ENCODE data around the gene PTPA. TPM values are rescaled to one million over a fixed set of nuclear protein-coding genes. Genes with fewer than 3 reads are reported as not detected.

The PTPA gene
- total and polyA plus RNA-seq, 2 donors (not counting 3 experiments of a cell fraction or from before 2014, with no cell fraction given) = 97.7 to 121 TPM

DNA sequence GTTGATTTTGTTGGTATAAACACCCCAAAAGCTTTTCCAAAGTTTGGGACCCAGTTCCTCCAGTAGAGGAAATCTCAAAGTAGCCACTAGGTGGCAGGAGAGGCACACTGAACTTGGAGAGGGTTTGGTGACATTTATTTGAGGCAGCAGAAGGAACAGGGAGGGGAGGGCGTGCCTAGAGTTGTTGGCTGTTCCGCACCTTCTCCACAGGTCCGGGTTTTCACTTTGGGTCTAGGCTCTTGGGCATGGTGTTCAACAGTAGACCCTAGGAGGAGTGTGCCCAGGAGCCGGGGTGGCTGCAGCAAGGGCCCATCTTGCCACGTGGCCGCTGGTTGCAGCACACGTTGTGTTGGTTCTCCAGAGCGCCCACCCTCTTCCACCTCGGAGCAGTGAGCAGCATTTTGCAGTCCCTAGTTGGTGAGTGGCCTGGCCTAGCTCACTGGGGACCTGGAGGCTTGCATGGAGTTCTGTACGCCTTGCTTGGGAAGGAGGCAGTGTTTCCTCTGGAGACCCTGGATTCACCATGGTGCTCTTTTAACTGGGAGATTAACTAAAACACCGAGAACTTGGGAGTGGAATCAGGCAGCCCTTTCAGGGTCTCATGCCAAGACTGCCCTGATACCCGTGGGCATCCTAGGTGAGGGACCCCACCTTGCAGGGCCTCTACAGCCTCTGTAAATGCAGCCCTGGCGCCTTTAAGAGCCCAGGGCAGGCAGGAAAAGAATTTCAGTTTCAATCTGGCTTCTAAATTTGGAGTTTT is 28.2 kb downstream of the PTPA start:
- H3K9me3 ChIP-seq (replicated peaks; ENCODE audit: control insufficient read depth, insufficient read depth, low read length) = no peaks in the 10 kb centered on the region
- CTCF ChIA-PET = interaction anchor here (0.6 to 9.5 kb wide), 56 partner anchors 8 to 651 kb away, joined by 3 to 287 read pairs (median 4); partner anchors contain the start of genes ASB6, C9orf50, IER5L and NTMT1
- H2AFZ ChIP-seq (ENCODE audit: low read depth, low read length) = peak overlapping the region; percentile 10

More for the DNA sequence above, 28.2 kb downstream of the PTPA start:
- H3K9ac ChIP-seq (replicated peaks; ENCODE audit: extremely low read depth, insufficient read depth, low read length) = peak overlapping the region; percentile 72
- no peaks in the 10 kb centered on the region for H3K27me3 ChIP-seq (ENCODE audit: control insufficient read depth in 2 of 2, insufficient read depth in 2 of 2, low read length in 2 of 2)
- intact Hi-C loops (cut with micrococcal nuclease) = loop anchor here (1.0 to 5.0 kb wide), 6 partner anchors 35 to 643 kb away; no protein-coding TSS in a partner anchor
- TSS peak; percentile 4 for BruUV-seq (replicated peaks)
- peak overlapping the region; percentile 75 for H3K4me2 ChIP-seq (ENCODE audit: insufficient read depth, low read length)
- DNase-seq (ENCODE audit: low read depth, low spot score) = peak; percentile 86
- POLR2A ChIA-PET = interaction anchor here (0.6 to 2.8 kb wide), 5 partner anchors 29 to 470 kb away, joined by 4 to 39 read pairs (median 6); partner anchors contain the start of gene IER5L
- no peaks in the 10 kb centered on the region for H3K9me1 ChIP-seq (replicated peaks; ENCODE audit: control insufficient read depth, extremely low read depth, insufficient read depth, low read length)
- peaks cover 6 to 11% of the 10 kb centered on the region in 2 experiments for H3K36me3 ChIP-seq (ENCODE audit: control insufficient read depth in 2 of 2, extremely low read depth in 1 of 2, insufficient read depth in 2 of 2, low read length in 2 of 2)
- no peaks in the 10 kb centered on the region for H4K20me1 ChIP-seq (replicated peaks; ENCODE audit: control insufficient read depth, extremely low read depth, insufficient read depth, low read length)
- peak; percentile 95 for FAIRE-seq
- peak overlapping the region in 2 of 3 experiments; percentile 14 to 31 for H3K4me3 ChIP-seq (replicated peaks in 1 of 3; ENCODE audit: insufficient read depth in 1 of 3, low read depth in 1 of 3, low read length in 3 of 3)
- dilution Hi-C loops (cut with MboI; ENCODE audit: extremely low pct_ligation_motif_present, low sequenced_read_pairs) = no loop called here
- peaks cover 4% of the 10 kb centered on the region for H3K79me2 ChIP-seq (ENCODE audit: control insufficient read depth, insufficient read depth, low read length)
- H3K4me1 ChIP-seq (ENCODE audit: control insufficient read depth, extremely low read depth, insufficient read depth, low read length) = peaks cover 55% of the 10 kb centered on the region
- H3K27ac ChIP-seq (ENCODE audit: insufficient read depth, low read depth, low read length) = peak overlapping the region; percentile 99
- TF ChIP-seq GATA2 (IDR thresholded peaks at IDR 0.05; ENCODE audit: insufficient read depth, insufficient read length, low read depth, low read length) (no peak), EZH2 (IDR thresholded peaks at IDR 0.05; ENCODE audit: borderline replicate concordance, low read depth, low read length, severe bottlenecking) (no peak), MYC (IDR thresholded peaks at IDR 0.05; ENCODE audit: low read depth, low read length) (peak; percentile 3), POLR2AphosphoS5 (IDR thresholded peaks at IDR 0.05; ENCODE audit: insufficient read depth, low read depth, low read length) (peak; percentile 23), JUN (IDR thresholded peaks at IDR 0.05; ENCODE audit: borderline replicate concordance, insufficient read depth, insufficient read length, low read depth) (no peak), POLR2A (IDR thresholded peaks at IDR 0.05; ENCODE audit: low read depth, low read length) (peak; percentile 38)
- TF ChIP-seq, protein P1, sequence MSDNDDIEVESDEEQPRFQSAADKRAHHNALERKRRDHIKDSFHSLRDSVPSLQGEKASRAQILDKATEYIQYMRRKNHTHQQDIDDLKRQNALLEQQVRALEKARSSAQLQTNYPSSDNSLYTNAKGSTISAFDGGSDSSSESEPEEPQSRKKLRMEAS (IDR thresholded peaks at IDR 0.05; ENCODE audit: insufficient read depth, insufficient read length) = peak; percentile 67
- TF ChIP-seq, protein P2, sequence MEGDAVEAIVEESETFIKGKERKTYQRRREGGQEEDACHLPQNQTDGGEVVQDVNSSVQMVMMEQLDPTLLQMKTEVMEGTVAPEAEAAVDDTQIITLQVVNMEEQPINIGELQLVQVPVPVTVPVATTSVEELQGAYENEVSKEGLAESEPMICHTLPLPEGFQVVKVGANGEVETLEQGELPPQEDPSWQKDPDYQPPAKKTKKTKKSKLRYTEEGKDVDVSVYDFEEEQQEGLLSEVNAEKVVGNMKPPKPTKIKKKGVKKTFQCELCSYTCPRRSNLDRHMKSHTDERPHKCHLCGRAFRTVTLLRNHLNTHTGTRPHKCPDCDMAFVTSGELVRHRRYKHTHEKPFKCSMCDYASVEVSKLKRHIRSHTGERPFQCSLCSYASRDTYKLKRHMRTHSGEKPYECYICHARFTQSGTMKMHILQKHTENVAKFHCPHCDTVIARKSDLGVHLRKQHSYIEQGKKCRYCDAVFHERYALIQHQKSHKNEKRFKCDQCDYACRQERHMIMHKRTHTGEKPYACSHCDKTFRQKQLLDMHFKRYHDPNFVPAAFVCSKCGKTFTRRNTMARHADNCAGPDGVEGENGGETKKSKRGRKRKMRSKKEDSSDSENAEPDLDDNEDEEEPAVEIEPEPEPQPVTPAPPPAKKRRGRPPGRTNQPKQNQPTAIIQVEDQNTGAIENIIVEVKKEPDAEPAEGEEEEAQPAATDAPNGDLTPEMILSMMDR (IDR thresholded peaks at IDR 0.05; ENCODE audit: extremely low read depth in 1 of 2, insufficient read depth in 1 of 2, low read depth in 1 of 2, low read length in 2 of 2) = peak; percentile 65 to 80

All from endothelial cell of umbilical vein (primary cell).